ENCODE measurements around the gene KCNH2.

GRCh38 chr7:150956395-150957132 is 21.6 kb downstream of the KCNH2 start:
- TF ChIP-seq CTCF (IDR thresholded peaks at IDR 0.05; ENCODE audit: low read depth, low read length, missing input control) (no peak), TAF1 (conservative IDR thresholded peaks at IDR 0.05) (no peak), REST (IDR thresholded peaks at IDR 0.05) (no peak), RAD21 (IDR thresholded peaks at IDR 0.05) (no peak), MAX (IDR thresholded peaks at IDR 0.05) (no peak), GABPA (IDR thresholded peaks at IDR 0.05 in 1 of 2, conservative IDR thresholded peaks at IDR 0.05 in 1 of 2) (no peak), YY1 (IDR thresholded peaks at IDR 0.05) (no peak), SP1 (IDR thresholded peaks at IDR 0.05) (no peak)
